ENCODE data around the gene MAPKAPK2.
"Not testable (repeated sequence)": the region's sequence is repeated elsewhere in the genome, so short reads cannot be mapped to it uniquely, and the experiment has no call there.

The MAPKAPK2 gene

GRCh38 chr1:206778031-206778430, 93.3 kb downstream of the MAPKAPK2 start:
- H3K4me1 ChIP-seq (ENCODE audit: insufficient read depth, low read length): no peaks in the 10 kb centered on the region
- H3K9me3 ChIP-seq (ENCODE audit: control insufficient read depth, insufficient read depth, low read length): no peaks in the 10 kb centered on the region
- no peak overlapping the region for H3K9ac ChIP-seq (ENCODE audit: low read depth, low read length)
- H3K36me3 ChIP-seq (ENCODE audit: insufficient read depth, low read length): no peaks in the 10 kb centered on the region

GRCh38 chr1:206778911-206779310, 94.2 kb downstream of the MAPKAPK2 start:
- not testable (repeated sequence) for H3K36me3 ChIP-seq (ENCODE audit: insufficient read depth, low read length); H3K9ac ChIP-seq (ENCODE audit: low read depth, low read length); H3K9me3 ChIP-seq (ENCODE audit: control insufficient read depth, insufficient read depth, low read length)

GRCh38 chr1:206779638-206780037, 94.9 kb downstream of the MAPKAPK2 start:
- no peaks in the 10 kb centered on the region for H3K9me3 ChIP-seq (ENCODE audit: control insufficient read depth, insufficient read depth, low read length)
- H3K9ac ChIP-seq (ENCODE audit: low read depth, low read length): no peak overlapping the region
- H3K36me3 ChIP-seq (ENCODE audit: insufficient read depth, low read length): no peaks in the 10 kb centered on the region
- no peaks in the 10 kb centered on the region for H3K4me1 ChIP-seq (ENCODE audit: insufficient read depth, low read length)

More at GRCh38 chr1:206778911-206779310, 94.2 kb downstream of the MAPKAPK2 start:
- not testable (repeated sequence) for H3K4me1 ChIP-seq (ENCODE audit: insufficient read depth, low read length)

- H3K4me1 ChIP-seq (ENCODE audit: insufficient read depth, low read length): no peaks in the 10 kb centered on the region
- H3K9me3 ChIP-seq (ENCODE audit: control insufficient read depth, insufficient read depth, low read length): no peaks in the 10 kb centered on the region
- no peaks in the 10 kb centered on the region for H3K36me3 ChIP-seq (ENCODE audit: insufficient read depth, low read length)
- H3K9ac ChIP-seq (ENCODE audit: low read depth, low read length): no peak overlapping the region
These were observed 97.7 kb downstream of the MAPKAPK2 start for GRCh38 chr1:206782448-206782847.

GRCh38 chr1:206783506-206783905, 98.8 kb downstream of the MAPKAPK2 start:
- no peak overlapping the region for H3K9ac ChIP-seq (ENCODE audit: low read depth, low read length)
- no peaks in the 10 kb centered on the region for H3K4me1 ChIP-seq (ENCODE audit: insufficient read depth, low read length)
- no peaks in the 10 kb centered on the region for H3K36me3 ChIP-seq (ENCODE audit: insufficient read depth, low read length)
- H3K9me3 ChIP-seq (ENCODE audit: control insufficient read depth, insufficient read depth, low read length): no peaks in the 10 kb centered on the region

Data from ES-I3 (cell line).